K562 (cell line): ENCODE measurements around the gene TRAIP. TPM values are rescaled to one million over a fixed set of nuclear protein-coding genes. Genes with fewer than 3 reads are reported as not detected.

Experiments
- ATAC-seq: fragments of 200-7000 bp; cut with Tn5 transposase; 3 replicates; pipeline ENCODE4 v1.9.1; 2020; ENCODE audit warnings: moderate library complexity
- BruUV-seq: library from RNA; stranded (reverse); fragments of 400-500 nt; replicated peaks from 2 replicates; lab custom pipeline; 2021; lab: Mats Ljungman, UMichigan
- CTCF ChIA-PET: fragments of 300-600 bp; formaldehyde crosslinking; extraction: SDS; loops from one replicate; lab custom pipeline; 2021; ENCODE audit warnings: low intra/inter-chr PET ratio; lab: Yijun Ruan, JAX
- POLR2A ChIA-PET: fragments of 300-600, 350-650 bp; sonication (Branson Sonifier 250); formaldehyde crosslinking; extraction: SDS; loops from one replicate; lab custom pipeline; 2021; ENCODE audit warnings: antibody characterized with exemption, inconsistent platforms; lab: Yijun Ruan, JAX
- DNase-seq, 4 experiments: peaks; one replicate each; pipeline versions ENCODE4 v3.0.0 to v3.0.0-alpha.2; 2011 to 2018; ENCODE audit warnings: low spot score in 3 of 4, mixed read lengths in 3 of 4; ENCODE audit errors: extremely low read depth in 1 of 4
- FAIRE-seq: peaks from 2 replicates; lab custom pipeline; 2011; peaks lifted over from hg19 to GRCh38; lab: Jason Lieb, UNC
- H2AFZ ChIP-seq: 2 replicates; pipeline ENCODE4 v1.6.0; 2011; ENCODE audit warnings: low read depth, low read length, control low read depth, inconsistent platforms
- H3K27ac ChIP-seq: fragments of 200-600 bp; 3 replicates; pipeline ENCODE4 v1.8.0; 2011; ENCODE audit warnings: low read depth, mild to moderate bottlenecking, control low read depth, inconsistent platforms, low read length, moderate library complexity, mixed read lengths; ENCODE audit errors: extremely low read depth
- H3K27me3 ChIP-seq, 2 experiments: fragments of 300-600 bp in 1 of 2; 2 replicates in 1 of 2; 3 replicates in 1 of 2; pipeline versions ENCODE4 v1.6.0 to v1.8.0; 2011; ENCODE audit warnings: inconsistent platforms in 2 of 2, low read length in 2 of 2, mild to moderate bottlenecking in 1 of 2, mixed read lengths in 1 of 2, moderate library complexity in 1 of 2; ENCODE audit not compliant: control insufficient read depth in 2 of 2, insufficient read depth in 2 of 2
- H3K36me3 ChIP-seq: fragments of 300-600 bp; 3 replicates; pipeline ENCODE4 v1.8.0; 2011; ENCODE audit warnings: mild to moderate bottlenecking, low read length, inconsistent platforms; ENCODE audit not compliant: control insufficient read depth, insufficient read depth
- H3K4me1 ChIP-seq, 2 experiments: fragments of 200-600 bp in 1 of 2; replicated peaks in 1 of 2; 2 replicates in 1 of 2; 3 replicates in 1 of 2; pipeline versions ENCODE4 v1.5.1 to v1.8.0; 2011; ENCODE audit warnings: inconsistent platforms in 2 of 2, low read length in 2 of 2, mild to moderate bottlenecking in 1 of 2, mixed read lengths in 1 of 2, moderate library complexity in 1 of 2; ENCODE audit not compliant: control insufficient read depth in 2 of 2, insufficient read depth in 2 of 2
- H3K4me2 ChIP-seq: 2 replicates; pipeline ENCODE4 v1.6.1; 2011; ENCODE audit warnings: low read length, control low read depth, inconsistent platforms, mixed read lengths; ENCODE audit not compliant: insufficient read depth
- H3K4me3 ChIP-seq: fragments of 200-600 bp; sonication (generic), shearing (Covaris generic); 2 replicates; pipeline ENCODE4 v1.5.1; 2016; ENCODE audit warnings: control low read depth, inconsistent platforms
- H3K79me2 ChIP-seq: fragments of 200-600 bp; 3 replicates; pipeline ENCODE4 v1.8.0; 2011; ENCODE audit warnings: low read length, inconsistent platforms; ENCODE audit not compliant: control insufficient read depth, insufficient read depth
- H3K9ac ChIP-seq, 2 experiments: 2 replicates each; pipeline versions ENCODE4 v1.6.0 to v1.6.1; 2011; ENCODE audit warnings: low read depth in 2 of 2, low read length in 2 of 2, control low read depth in 1 of 2, inconsistent platforms in 1 of 2, mild to moderate bottlenecking in 1 of 2, mixed read lengths in 1 of 2; ENCODE audit not compliant: insufficient read depth in 1 of 2
- H3K9me1 ChIP-seq: one replicate; pipeline ENCODE4 v1.6.0; 2011; ENCODE audit warnings: inconsistent platforms, mild to moderate bottlenecking, low read length, moderate library complexity; ENCODE audit not compliant: control insufficient read depth, insufficient read depth
- H3K9me3 ChIP-seq: replicated peaks from 2 replicates; pipeline ENCODE4 v1.5.1; 2011; ENCODE audit warnings: low read depth, low read length, inconsistent platforms; ENCODE audit not compliant: control insufficient read depth, insufficient read depth
- H4K20me1 ChIP-seq: replicated peaks from 2 replicates; pipeline ENCODE4 v1.6.1; 2011; ENCODE audit warnings: low read length, inconsistent platforms, mixed read lengths; ENCODE audit not compliant: control insufficient read depth, insufficient read depth
- CHD2 ChIP-seq: IDR thresholded peaks from 2 replicates; pipeline ENCODE4 v1.6.1; 2011; ENCODE audit warnings: low read depth, low read length
- E2F8 ChIP-seq: fragments of 450-650 bp; IDR thresholded peaks from 2 replicates; pipeline ENCODE4 v1.7.1; 2018; ENCODE audit warnings: mild to moderate bottlenecking, low read depth; ENCODE audit not compliant: partially characterized antibody
- FOXK1 ChIP-seq: sonication (generic); formaldehyde crosslinking; IDR thresholded peaks from 2 replicates; pipeline ENCODE4 v1.8.0; 2022; ENCODE audit warnings: missing genetic modification reagents, mild to moderate bottlenecking, borderline replicate concordance
- HCFC1 ChIP-seq: IDR thresholded peaks from 2 replicates; pipeline ENCODE4 v1.6.1; 2012; ENCODE audit warnings: low read depth, low read length, improper control_type of control experiment
- MLLT1 ChIP-seq, 2 experiments: fragments of 450-650 bp; IDR thresholded peaks; 2 replicates each; pipeline ENCODE4 v1.6.1; 2016
- RBM22 ChIP-seq: fragments of 200-400 bp; formaldehyde crosslinking; IDR thresholded peaks from 2 replicates; pipeline ENCODE4 v1.6.1; 2018; ENCODE audit warnings: low read length, low read depth; ENCODE audit not compliant: poor library complexity, severe bottlenecking
- RFX1 ChIP-seq: fragments of 450-650 bp; IDR thresholded peaks from 2 replicates; pipeline ENCODE4 v1.6.1; 2016; ENCODE audit warnings: mild to moderate bottlenecking, moderate library complexity
- TAF15 ChIP-seq: fragments of 200-400 bp; formaldehyde crosslinking; IDR thresholded peaks from 2 replicates; pipeline ENCODE4 v1.6.1; 2017; ENCODE audit warnings: mild to moderate bottlenecking, low read depth, low read length, moderate library complexity
- ZNF212 ChIP-seq: fragments of 450-650 bp; formaldehyde crosslinking; IDR thresholded peaks from 2 replicates; pipeline ENCODE4 v1.4.0; 2020; ENCODE audit warnings: mild to moderate bottlenecking
- ZNF274 ChIP-seq: IDR thresholded peaks from 2 replicates; pipeline ENCODE4 v1.6.1; 2011; ENCODE audit warnings: low read depth, mild to moderate bottlenecking, low read length, moderate library complexity, borderline replicate concordance
- WGBS: fragments of 100-300 bp; shearing (Covaris generic); methylation state at CpG from one replicate; pipeline ENCODE4 v1.1.6; 2016; ENCODE audit warnings: low coverage, mixed read lengths; ENCODE audit not compliant: insufficient coverage; ENCODE audit errors: missing lambda C conversion rate; 5-methylcytosine and 5-hydroxymethylcytosine counted together
- in situ Hi-C: fragments of 300-500 bp; cut with MboI; formaldehyde crosslinking; loops from 4 replicates; pipeline ENCODE4 v1.15.0; 2018; ENCODE audit warnings: inconsistent platforms, mixed read lengths
- intact Hi-C: fragments of 100-400 bp; cut with micrococcal nuclease; formaldehyde crosslinking; loops from 2 replicates; pipeline ENCODE4 v1.14.2; 2022
- polyA plus RNA-seq, 8 experiments: library from polyadenylated mRNA; depleted of rRNA in 4 of 8; stranded (reverse) in 5 of 8; unstranded in 3 of 8; fragments of >200 nt; fragmentation: Nextera tagmentation in 2 of 8; fragmentation: Illumina TruSeq in 1 of 8; extraction: Ambion mirVana in 2 of 8; extraction: Trizol in 1 of 8; gene quantifications; 2 replicates each; pipeline versions ENCODE4 v1.2.1 to v1.2.3, GENCODE V29; 2011 to 2014; ENCODE audit warnings: inconsistent platforms in 1 of 8, missing spikeins in 1 of 8
- total RNA-seq, 7 experiments: library from RNA; depleted of rRNA in 6 of 7; stranded (reverse); fragments of >200 nt in 6 of 7; fragmentation: Illumina TruSeq in 2 of 7; extraction: Trizol in 2 of 7; gene quantifications; 2 replicates each; pipeline versions ENCODE4 v1.2.1 to v1.2.3, GENCODE V29; 2011 to 2021; ENCODE audit warnings: low replicate concordance in 1 of 7
- TF ChIP-seq, protein P1 (sequence below), 2 experiments: fragments of 450-650 bp; conservative IDR thresholded peaks; 2 replicates each; pipeline ENCODE4 v1.6.1; 2017; ENCODE audit warnings: mild to moderate bottlenecking in 2 of 2, moderate library complexity in 2 of 2
- TF ChIP-seq, protein P2 (sequence below), 2 experiments: IDR thresholded peaks; 2 replicates each; pipeline ENCODE4 v1.6.1; 2011; ENCODE audit warnings: borderline replicate concordance in 1 of 2, control low read depth in 1 of 2, low read depth in 1 of 2, low read length in 1 of 2, mild to moderate bottlenecking in 1 of 2, mixed read lengths in 1 of 2, moderate library complexity in 1 of 2; ENCODE audit not compliant: insufficient read depth in 1 of 2, insufficient read length in 1 of 2, poor library complexity in 1 of 2, severe bottlenecking in 1 of 2; ENCODE audit errors: extremely low read depth in 1 of 2

Gene TRAIP
- total and polyA plus RNA-seq, 9 of the 15 experiments (the other 6 are each of a cell fraction or from before 2014, with no cell fraction given): 14.3 to 38.6 (median 21.2) TPM

GRCh38 chr3:49903451-49904424, 47.4 kb upstream of the TRAIP start, which contains the start of gene MST1R:
Gene MST1R, minus strand, starts transcription at chr3:49903873. Its CDS starts 264 bp downstream, at chr3:49903609.
- BruUV-seq: TSS peak; percentile 91
- peak within 1 kb of the TSS; percentile 82 for H3K27ac ChIP-seq
- ATAC-seq: peak; percentile 94
- TF ChIP-seq, protein P1, sequence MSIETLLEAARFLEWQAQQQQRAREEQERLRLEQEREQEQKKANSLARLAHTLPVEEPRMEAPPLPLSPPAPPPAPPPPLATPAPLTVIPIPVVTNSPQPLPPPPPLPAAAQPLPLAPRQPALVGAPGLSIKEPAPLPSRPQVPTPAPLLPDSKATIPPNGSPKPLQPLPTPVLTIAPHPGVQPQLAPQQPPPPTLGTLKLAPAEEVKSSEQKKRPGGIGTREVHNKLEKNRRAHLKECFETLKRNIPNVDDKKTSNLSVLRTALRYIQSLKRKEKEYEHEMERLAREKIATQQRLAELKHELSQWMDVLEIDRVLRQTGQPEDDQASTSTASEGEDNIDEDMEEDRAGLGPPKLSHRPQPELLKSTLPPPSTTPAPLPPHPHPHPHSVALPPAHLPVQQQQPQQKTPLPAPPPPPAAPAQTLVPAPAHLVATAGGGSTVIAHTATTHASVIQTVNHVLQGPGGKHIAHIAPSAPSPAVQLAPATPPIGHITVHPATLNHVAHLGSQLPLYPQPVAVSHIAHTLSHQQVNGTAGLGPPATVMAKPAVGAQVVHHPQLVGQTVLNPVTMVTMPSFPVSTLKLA (conservative IDR thresholded peaks at IDR 0.05): peak in 1 of 2 experiments; percentile 48; a peak in 2 of 4 replicates
- TF ChIP-seq MLLT1 (IDR thresholded peaks at IDR 0.05) (no peak), ZNF274 (no peak), ZNF212 (CRISPR knock-in tag) (no peak), TAF15 (no peak), FOXK1 (0 out of 2 replicates have a peak, but pooled peaks have one; percentile 67), E2F8 (peak; percentile 45), RFX1 (no peak), CHD2 (peak; percentile 23; the same call in 1 of the 2 replicates), HCFC1 (no peak), RBM22 (no peak)
- TF ChIP-seq, protein P2, sequence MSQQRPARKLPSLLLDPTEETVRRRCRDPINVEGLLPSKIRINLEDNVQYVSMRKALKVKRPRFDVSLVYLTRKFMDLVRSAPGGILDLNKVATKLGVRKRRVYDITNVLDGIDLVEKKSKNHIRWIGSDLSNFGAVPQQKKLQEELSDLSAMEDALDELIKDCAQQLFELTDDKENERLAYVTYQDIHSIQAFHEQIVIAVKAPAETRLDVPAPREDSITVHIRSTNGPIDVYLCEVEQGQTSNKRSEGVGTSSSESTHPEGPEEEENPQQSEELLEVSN (IDR thresholded peaks at IDR 0.05; ENCODE audit: borderline replicate concordance in 1 of 2, extremely low read depth in 1 of 2, insufficient read depth in 1 of 2, insufficient read length in 1 of 2, low read depth in 1 of 2, low read length in 1 of 2, poor library complexity in 1 of 2, severe bottlenecking in 1 of 2): peak; percentile 60 to 79

More at GRCh38 chr3:49903451-49904424, 47.4 kb upstream of the TRAIP start, which contains the start of gene MST1R:
- no peaks in the 10 kb centered on the region for H3K9me1 ChIP-seq
- no peaks in the 10 kb centered on the region for H3K9me3 ChIP-seq
- intact Hi-C loops: loop anchor here (10.0 kb wide), 1 partner anchor 349 kb away; the partner anchor contains the start of gene BSN
- H3K27me3 ChIP-seq: no peaks in the 10 kb centered on the region
- peaks cover 39 to 74% of the 10 kb centered on the region in 2 experiments for H3K4me1 ChIP-seq
- FAIRE-seq: peak; percentile 75
- H3K79me2 ChIP-seq: peaks cover 27% of the 10 kb centered on the region
- ChIA-PET POLR2A (interaction anchor here (1.3 kb wide), 1 partner anchor 101 kb away, joined by 4 read pairs; the partner anchor contains the start of gene INKA1), CTCF (no interaction called here)
- in situ Hi-C loops: no loop called here
- peak within 1 kb of the TSS; percentile 73 for H2AFZ ChIP-seq
- H3K9ac ChIP-seq: peak within 1 kb of the TSS; percentile 79 to 92
- 1% methylated on average over 14 of the region's 65 CpGs for WGBS
- DNase-seq: peak; percentile 89 to 93 (median 90)
- peaks cover under 1% of the 10 kb centered on the region; the same call in 2 of the 3 replicates for H3K36me3 ChIP-seq
- H3K4me2 ChIP-seq: peak within 1 kb of the TSS; percentile 83
- no peaks in the 10 kb centered on the region for H4K20me1 ChIP-seq
- peak within 1 kb of the TSS; percentile 40 for H3K4me3 ChIP-seq
